Activated CD4-positive, CD25-positive, alpha-beta regulatory T cell treated with anti-CD3 and anti-CD28 coated beads, Interleukin-2, amount 50 U/mL, for 24 hours (primary cell): Measurements from ENCODE around the gene RNASE7.
"Not testable (repeated sequence)": the region's sequence is repeated elsewhere in the genome, so short reads cannot be mapped to it uniquely, and the experiment has no call there.

Experiments
- ATAC-seq, 2 donors: fragments of 150-1000 bp; cut with Tn5 transposase; one replicate each; pipeline ENCODE4 v1.10.0; 2021; ENCODE audit warnings: mild to moderate bottlenecking in 1 of 2, moderate library complexity in 1 of 2

The RNASE7 gene

DNA sequence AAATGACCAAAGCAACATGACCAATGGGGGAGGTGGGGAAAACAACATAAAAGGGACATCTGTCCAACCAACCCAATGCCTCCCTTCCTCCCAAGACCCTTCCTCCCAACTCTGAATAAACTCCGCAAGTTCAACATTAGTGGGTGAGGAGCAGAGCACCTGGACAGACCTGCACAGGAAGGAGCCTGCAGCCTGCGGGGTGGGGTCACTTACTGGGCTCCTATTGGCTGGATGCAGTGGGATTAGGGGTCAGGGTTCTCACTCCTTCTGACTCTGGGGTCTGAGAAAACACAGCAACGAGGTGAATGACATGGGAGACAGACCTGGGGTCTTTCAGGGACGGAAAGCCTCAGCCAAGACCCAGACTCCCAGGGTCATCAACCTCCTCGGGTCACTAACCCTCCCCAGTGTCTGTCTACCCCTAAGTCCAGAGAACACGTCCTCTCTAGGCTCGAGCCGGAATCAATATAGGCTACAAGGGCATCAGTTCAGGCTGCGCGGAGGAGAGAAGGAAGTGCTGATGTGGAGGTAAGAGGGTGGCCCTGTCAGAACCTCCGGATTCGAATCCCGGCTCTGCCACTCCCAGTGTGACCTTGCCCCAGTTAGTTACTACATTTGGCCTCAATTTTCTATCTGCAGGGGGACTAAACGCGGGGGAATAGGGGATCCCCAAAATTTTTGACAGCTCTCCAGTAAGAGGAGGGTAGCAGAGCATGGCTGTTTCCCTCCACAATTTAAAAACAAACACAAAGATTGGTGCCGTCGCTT, 18.2 kb upstream of the RNASE7 start:
- ATAC-seq, result no peak

DNA sequence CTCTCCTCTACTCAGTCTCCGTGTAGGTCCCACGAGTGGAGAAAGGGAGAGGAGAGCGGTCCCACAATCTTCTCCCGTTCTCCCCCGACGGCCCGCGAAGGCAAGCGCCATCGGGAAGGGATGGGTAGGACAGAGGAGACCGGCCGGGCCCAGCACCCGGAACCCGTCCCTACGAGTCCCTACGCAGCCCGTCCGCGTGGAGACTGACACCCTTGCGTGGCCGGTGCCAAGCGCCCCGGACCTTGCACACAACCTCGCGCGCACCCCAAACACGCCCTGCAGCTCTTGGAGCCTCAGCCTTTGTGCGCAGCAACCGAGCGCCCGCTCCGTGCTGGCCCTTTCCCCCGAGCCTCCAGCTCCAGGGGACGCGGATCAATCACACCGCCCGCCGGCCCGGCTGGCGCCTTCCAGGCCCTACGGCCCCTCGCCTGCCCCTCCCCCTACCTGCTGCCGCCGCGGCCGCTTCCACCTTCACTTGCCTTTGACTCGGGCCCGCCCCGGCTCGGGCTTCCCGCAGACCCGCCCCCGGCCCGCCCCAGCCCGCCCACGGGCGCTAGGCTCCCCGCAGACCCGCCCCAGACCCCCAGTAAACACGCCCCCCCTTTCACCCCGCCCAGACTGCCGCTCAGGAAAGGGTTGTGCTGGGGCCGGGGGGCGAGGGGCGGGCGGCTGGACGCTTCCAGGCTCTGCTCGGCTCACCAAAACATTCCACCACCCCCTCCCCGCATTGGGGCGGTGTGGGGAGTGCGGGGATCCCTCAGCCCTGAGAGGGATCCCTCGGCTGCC, 17.4 kb upstream of the RNASE7 start, which contains the start of gene NDRG2:
TSS of gene NDRG2 (minus strand) at position 477 of the 786 bp plus-strand sequence. CDS start 1,746 bp downstream, outside the sequence.
- ATAC-seq, result peak; percentile 78 to 80

DNA sequence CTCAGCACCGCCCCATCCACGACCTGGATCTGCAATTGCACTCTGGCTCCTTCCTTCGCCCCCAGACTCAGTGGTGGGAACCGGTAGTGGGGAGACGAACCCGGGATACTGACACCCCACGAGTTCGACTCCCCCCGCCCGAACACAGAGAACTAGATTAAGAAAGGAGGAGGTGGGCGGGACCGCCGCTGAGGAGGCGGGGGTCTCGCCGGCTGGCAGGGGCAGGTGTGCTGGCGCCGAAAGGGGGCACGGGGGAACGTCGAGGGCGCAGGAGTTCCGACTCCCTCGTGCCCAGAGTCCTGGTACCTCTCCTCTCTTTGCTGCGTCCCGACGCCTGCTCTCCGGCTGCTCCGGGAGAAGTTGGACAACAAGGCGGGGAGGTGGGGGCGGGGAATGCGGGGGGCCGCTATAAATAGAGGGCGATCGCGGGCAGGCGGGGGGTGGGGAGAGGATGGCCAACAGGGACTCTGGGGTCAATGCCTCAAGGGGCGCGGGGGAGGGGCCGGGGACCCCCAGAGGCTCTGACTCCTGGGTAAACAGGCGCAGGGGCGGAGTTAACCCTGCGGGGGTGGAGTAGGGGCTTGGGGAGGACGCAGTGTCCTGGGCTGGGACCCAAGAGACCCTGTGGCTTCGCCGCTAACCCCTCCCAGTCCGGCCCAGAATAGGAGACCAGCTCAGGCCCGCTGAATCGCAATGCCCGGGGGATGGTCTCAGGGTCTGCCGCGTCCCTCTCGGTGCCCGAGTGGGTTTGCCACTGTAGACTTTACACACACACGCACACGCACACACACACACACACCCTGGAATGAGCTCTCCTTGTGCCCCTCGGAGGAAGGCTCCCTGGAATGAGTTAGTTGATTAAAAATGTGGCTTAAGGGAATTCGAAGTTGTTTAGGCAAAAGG, 16.5 kb upstream of the RNASE7 start:
- ATAC-seq, result peak in 1 of 2 donors; percentile 35

DNA sequence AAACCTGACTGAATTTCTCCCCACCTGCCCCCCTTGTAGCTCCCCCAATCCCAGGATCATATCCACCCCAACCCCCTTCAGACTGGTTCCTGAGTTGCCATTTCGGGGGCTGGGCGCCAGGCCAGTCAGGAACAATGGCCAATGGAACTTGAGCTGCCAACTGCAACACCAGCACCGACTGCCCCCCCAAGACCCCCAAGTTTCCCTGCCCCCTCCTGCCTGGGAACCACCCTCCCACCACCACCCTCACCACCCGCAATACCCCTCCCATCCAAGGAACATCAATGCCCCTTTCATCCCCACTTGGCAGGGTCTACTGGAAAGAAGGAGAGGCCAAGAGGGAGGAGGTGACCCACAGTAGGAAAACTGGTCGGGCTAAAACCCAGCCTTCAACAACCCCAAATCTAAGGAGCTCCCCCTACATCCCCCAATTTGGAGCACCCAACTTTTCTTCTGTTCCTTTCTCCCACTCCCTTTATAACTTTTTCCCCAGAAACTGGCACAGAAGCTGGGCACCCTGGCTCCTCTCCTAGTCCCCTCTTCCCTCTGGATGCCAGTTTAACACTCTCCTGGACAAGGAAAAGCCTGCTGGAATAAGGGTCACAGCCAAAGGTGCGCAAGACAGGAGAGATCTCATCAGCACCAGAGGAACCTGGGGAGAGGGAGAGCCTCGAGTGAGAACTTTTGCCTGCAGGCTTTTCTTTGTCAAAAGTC, 15.7 kb upstream of the RNASE7 start:
- ATAC-seq, result no peak

DNA sequence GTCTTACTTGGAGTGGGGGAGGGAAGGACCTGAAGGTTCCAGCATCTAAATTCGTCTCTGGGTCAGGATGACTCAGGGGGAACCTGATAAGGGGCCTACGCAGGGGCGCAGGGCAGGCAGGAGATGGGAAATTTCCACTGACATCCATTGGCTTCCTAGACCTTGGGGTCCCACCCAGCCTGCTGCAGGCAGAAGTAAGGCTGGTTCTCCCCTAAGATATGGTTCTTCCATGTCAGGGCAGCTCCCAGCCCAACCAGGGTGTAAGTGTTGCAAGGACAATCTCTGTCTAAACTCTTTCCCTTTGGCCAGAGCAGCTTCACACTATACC, 15.2 kb upstream of the RNASE7 start:
- no peak for ATAC-seq

DNA sequence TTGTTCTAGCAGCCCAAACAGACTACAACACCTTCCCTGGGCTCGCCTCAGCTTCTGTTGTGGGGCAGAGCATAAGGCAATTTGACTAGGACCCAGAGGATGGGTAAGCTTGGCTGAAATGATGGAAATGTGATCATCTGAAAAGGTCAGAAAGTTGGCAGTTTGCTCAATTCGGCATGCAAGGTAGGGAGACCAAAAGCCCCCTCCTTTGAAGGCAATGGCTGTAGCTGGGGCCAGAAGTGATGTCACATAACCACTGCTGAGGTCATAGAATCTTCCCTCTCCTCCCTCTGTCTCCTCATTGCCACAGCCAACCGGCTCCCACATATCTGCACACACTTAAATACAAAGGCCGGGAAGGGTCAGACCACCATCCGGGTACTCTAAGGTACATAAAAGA, 12.2 kb upstream of the RNASE7 start, which contains the start of gene TPPP2:
TSS of gene TPPP2 (plus strand) at position 301 of the 400 bp plus-strand sequence. CDS start 365 bp downstream, outside the sequence.
- no peak for ATAC-seq

DNA sequence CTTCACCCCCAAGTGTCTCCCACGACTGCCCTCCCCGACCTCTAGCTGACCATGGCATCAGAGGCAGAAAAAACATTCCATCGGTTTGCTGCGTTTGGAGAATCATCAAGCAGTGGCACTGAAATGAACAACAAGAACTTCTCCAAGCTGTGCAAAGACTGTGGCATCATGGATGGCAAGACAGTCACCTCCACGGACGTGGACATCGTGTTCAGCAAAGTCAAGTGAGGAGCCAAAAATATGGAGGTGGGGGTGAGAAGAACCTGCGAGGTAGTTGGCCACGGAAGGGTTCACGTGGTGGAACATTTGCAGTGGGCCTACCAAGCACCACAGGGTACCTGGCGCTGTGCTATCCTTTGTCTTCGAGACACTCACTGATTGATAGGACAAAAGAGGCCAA, 11.6 kb upstream of the RNASE7 start:
- ATAC-seq, result no peak

DNA sequence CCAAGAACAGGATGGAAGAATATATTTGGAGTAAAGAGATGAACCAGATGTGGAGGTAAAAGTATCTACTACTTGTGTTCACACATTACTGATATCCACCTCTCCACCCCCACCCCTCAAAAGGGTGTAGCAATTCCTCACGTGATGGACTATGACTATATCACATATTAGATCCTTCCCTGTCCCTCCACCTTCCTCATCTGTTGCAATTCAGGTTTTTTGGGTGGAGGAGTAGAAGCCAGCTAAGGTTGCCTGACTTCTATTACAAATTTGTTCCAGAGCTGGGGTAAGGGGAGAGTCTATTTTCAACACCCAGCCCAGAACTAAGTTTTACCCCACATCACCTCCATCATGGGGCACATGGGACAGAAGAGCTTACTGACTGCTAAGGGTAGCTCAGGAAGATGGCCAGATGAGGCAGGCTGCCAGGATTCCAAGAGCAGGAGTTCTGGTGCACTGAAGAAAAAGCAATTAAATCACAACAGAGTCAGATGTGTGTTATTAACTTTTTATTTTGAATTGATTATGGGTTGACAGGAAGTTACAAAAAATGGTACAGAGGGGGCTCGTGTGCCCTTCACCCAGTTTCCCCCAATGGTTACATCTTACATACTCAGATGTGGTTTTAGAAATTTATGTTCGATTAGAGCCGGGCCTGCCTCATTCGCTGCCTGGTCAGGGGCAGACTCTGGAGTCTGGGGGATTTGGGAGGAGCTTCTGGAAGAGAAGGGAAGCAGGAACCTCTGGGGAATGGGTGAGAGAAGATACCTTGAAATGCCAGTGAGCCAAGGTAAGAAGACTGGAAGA, 9.6 kb upstream of the RNASE7 start:
- no peak for ATAC-seq

DNA sequence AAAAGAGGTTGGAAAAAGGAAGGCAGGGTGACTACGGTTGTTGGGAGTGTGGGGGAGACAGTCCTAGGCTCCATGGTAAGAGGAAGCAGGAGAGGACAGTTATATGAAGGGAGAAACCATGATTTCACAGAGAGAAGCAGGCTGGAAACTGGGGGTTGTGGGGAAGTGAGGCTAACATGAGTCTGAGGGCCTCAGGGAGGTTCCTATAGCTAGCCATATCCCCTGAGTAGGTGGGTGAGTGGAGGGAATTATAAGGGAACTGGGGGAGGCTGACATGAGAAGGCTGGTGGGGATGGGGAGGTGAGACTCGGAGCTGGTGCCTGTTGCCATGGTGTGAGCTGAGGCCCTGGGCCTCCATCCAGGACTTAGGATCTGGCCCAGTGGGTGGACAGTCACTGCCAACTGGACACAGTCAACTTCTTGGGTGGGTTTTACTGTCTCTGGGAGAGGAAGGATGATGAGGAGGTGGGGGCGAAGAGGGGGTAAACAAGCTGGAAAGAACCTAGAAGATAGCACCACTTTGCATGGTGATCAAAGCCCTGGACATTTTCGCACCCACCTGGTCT, 8.9 kb upstream of the RNASE7 start:
- no peak for ATAC-seq

DNA sequence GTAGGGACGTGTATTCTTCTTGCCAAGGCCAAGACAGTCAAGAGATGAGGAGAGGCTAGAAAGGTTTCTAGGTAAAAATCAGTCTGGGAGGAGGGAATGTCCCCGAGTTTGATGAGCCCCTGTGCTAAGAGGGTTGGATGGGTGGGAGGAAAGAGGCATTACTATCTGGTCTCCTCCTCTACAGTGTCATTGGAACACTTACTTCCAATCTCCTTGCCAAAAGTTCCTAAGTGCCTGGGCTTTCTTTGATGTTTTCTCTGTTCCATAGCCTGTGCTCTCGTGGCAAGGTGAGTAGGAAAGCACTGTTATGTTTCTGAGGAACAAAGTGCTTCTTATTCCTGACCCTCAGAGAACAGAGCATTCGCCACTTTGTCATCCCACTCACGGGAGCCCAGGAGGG, 7.5 kb upstream of the RNASE7 start, which contains the start of gene RNASE13:
TSS of gene RNASE13 (minus strand) at position 101 of the 400 bp plus-strand sequence. CDS start 519 bp downstream, outside the sequence.
- no peak for ATAC-seq

DNA sequence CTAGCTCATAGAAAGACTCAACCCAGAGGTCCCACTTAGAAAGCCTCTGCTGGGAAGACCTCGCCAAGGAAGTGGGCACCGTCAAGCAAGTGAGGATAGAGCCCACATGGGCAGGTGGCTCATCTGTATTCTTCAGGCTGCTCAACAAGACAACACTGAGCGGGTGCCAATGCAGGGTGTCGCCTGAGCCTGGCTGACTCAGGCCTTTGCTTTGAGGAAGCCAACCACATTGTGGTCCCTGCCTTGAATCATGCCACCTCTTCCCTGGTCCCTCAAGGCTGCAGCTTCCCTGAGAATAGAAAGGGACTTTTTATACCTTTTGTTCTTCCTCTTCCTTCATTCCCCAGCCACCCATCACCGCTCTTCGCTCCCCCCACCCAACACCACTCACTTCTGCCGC, 5.4 kb upstream of the RNASE7 start:
- ATAC-seq, result no peak

DNA sequence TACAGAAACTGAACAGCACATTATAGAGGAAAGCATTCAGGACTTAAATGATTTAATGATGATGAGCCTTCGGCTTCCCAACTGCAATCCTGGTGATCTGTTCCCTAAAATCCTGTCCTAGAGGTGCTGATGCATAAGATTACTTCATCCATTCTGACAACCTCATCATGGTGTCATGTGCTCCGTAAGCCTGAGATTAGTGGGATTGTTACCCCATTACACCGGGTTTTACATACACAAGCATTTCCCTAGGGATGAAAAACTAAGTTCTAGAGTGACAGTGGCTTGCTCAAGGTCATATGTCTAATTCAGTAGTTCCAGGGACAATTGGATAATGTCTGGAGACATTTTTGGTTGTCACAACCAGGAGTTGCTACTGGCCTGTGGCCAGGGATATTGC, 5.0 kb upstream of the RNASE7 start:
- ATAC-seq, result no peak

DNA sequence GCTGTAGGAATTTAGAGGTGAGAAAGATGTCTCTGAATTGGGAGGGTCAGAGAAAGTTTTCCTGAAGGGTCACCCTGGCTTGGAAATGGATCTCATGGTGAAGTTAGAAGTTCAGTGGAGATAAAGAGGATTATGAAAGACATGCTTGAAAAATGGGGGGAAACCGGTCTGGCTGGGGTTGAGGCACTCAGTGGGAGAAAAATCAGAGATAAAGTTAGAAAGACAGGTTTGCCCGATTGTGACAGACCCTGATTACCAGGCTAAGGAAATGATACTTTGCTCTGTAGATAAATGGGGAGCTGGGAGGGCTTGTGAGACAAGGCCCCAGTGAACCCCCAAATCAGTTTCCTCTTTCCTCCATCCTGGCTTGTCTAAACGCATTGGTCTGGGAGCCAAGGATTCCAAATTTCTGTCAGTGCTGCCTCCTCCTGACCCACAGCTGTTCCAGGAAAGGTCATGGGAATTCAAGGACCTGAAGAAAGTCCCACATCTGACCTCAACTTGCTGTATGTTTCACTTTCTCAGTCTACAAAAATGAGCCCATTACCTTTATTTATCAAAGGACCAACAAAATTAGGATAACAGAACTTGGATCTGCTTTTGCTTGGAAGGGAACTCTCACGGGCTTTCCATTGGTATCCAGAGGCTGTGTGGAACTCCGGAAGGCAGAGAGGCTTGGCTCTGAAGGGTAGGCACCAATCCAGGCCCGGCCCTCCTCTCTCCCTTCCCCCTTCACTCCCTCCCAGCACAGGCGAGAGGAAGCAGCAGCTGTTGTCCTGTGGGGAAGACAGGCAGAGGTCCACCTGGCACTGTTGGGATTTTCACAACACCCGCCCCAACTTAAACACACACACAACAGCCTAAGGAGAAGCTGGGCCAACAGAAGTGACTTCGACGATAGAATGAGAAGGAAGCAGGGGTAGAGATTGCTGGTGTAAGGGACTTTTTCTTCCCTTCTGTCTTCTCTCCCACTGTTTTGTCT, 3.4 kb upstream of the RNASE7 start:
- ATAC-seq, result no peak

DNA sequence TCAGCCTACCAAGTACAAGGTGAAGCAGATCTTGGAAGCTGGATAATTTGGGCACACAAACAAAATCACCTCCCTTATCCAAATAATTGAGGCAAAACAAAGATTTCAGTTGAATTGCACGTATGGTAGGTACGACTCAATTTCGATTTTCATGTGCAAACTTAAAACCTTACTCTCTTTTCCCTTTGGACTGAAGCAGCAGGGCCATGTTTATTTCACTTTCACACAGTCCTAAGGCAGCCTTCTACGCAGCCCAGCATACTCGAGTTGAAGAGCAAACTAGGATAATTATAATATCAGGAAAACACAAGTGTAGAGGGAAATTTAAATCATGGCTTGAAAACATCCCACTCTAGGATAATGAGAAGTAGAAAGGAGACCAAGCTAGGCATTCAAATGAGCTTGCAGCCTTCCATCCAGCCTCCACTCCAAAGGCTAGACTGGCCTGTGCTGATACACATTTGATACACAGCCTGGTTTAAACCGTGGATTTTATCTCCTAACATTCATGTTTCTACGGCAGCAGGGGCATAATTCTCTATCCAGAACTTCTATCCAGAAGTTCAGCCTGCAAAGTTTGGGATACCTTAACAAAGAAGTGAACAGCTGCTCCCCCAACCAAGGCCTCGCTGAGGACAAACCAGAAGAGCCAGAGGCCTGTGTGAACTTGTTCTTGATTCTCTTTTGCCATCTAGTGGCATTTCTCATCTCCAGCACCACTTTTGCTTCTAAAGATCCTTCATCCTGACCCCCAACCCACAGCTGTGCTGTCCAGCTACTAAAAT, 2.4 kb upstream of the RNASE7 start:
- peak in 1 of 2 donors; percentile 49 for ATAC-seq

DNA sequence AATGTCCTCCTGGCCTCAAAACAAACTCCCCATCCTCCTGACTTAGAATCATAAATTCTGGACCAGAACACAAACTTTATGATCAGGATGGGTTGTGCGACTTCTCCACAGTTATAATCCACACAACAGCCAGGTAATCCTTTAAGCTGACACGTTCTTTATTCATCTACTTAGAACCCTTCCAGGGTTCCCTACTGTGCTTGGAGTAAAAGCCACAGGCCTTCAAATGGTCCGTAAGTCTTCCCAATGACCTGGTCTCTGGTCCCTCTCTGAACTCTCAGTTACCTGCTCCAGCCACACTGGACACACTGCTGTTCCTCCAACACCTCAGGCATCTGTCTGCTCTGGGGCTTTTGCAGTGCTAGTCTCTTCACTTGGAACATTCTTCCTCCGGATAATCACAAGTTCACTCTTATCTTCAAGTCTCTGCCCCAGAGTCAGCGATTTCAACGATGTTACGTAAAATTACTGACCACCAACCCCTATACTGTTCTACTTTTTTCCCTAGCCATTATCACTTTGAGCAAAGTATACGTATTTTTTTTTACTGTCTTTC, 1.7 kb upstream of the RNASE7 start:
- no peak for ATAC-seq

DNA sequence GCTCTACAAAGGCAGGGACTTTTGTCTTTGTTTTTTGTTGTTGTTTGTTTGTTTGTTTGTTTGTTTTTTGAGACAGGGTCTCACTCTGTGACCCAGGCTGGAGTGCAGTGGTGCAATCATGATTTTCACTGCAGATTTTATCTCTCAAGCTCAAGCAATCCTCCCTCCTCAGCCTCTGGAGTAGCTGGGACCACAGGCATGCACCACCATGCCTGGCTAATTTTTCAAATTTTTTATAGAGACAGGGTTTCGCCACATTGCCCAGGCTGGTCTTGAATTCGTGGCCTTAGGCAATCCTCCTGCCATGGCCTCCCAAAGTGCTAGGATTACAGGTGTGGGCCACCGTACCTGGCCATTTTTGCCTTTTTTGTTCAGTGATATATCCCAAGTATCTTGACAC, 1.2 kb upstream of the RNASE7 start:
- not testable (repeated sequence) for ATAC-seq

DNA sequence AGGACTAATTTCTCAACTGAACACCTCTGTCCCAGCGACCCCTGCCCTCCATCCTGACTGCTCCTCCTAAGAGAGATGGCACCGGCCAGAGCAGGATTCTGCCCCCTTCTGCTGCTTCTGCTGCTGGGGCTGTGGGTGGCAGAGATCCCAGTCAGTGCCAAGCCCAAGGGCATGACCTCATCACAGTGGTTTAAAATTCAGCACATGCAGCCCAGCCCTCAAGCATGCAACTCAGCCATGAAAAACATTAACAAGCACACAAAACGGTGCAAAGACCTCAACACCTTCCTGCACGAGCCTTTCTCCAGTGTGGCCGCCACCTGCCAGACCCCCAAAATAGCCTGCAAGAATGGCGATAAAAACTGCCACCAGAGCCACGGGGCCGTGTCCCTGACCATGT, 756 bp downstream of the RNASE7 start:
- ATAC-seq, result no peak

DNA sequence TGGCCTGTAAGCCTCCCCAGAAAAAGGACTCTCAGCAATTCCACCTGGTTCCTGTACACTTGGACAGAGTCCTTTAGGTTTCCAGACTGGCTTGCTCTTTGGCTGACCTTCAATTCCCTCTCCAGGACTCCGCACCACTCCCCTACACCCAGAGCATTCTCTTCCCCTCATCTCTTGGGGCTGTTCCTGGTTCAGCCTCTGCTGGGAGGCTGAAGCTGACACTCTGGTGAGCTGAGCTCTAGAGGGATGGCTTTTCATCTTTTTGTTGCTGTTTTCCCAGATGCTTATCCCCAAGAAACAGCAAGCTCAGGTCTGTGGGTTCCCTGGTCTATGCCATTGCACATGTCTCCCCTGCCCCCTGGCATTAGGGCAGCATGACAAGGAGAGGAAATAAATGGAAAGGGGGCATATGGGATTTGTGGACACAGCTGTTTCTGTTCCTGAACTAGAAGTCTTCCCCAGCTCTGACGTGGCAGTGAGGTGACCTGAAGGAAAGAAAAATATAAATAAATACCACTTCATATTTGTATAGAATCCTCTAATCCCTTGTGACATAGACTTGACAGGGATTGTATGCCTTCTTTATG, 1.3 kb downstream of the RNASE7 start:
- ATAC-seq, result no peak
